Peyer's patch (tissue), 4 donors: ENCODE data around the gene RNF149. TPM values are rescaled to one million over a fixed set of nuclear protein-coding genes. Genes with fewer than 3 reads are reported as not detected.
A peak's percentile ranks its signal among the peaks of the same experiment; 100 is the strongest.

Experiments used
- DNase-seq, 3 donors: peaks; one replicate each; pipeline ENCODE4 v3.0.0-alpha.2; 2017 to 2019
- H3K27ac ChIP-seq, 4 donors: fragments of 200-600 bp; sonication (generic); one replicate each; pipeline ENCODE4 v1.5.1; 2016 to 2019
- H3K27me3 ChIP-seq, 2 donors: fragments of 200-600 bp; sonication (generic); one replicate each; pipeline ENCODE4 v1.5.1; 2019
- H3K36me3 ChIP-seq, 3 donors: fragments of 200-600 bp; sonication (generic); one replicate each; pipeline ENCODE4 v1.5.1; 2016 to 2019
- H3K4me1 ChIP-seq, 4 donors: fragments of 200-600 bp; sonication (generic); one replicate each; pipeline ENCODE4 v1.5.1; 2016 to 2019
- H3K4me3 ChIP-seq, 4 donors: fragments of 200-600 bp; sonication (generic); 1 replicate in 3 of 4; 2 replicates in 1 of 4; pipeline ENCODE4 v1.5.1; 2016 to 2019; ENCODE audit warnings: mild to moderate bottlenecking in 1 of 4
- H3K9me3 ChIP-seq, 4 donors: fragments of 200-600 bp; sonication (generic); one replicate each; pipeline ENCODE4 v1.5.1; 2016 to 2019; ENCODE audit warnings: mild to moderate bottlenecking in 1 of 4
- POLR2A ChIP-seq, 2 donors: fragments of 450-650 bp; IDR thresholded peaks; one replicate each; pipeline ENCODE4 v1.5.1; 2017; ENCODE audit warnings: antibody characterized with exemption in 2 of 2, mild to moderate bottlenecking in 2 of 2, moderate library complexity in 2 of 2
- total RNA-seq, 4 donors: library from RNA; depleted of rRNA; stranded (reverse); fragments of >200 nt; gene quantifications; one replicate each; pipeline ENCODE4 v1.1.0, GENCODE V29; 2016
- TF ChIP-seq, protein P1 (sequence below), 6 experiments: fragments of 450-650 bp in 4 of 6; fragments of 200-600 bp in 2 of 6; sonication (generic) in 1 of 6; IDR thresholded peaks; one replicate each; pipeline ENCODE4 v1.5.1; 2017 to 2019; ENCODE audit warnings: antibody characterized with exemption in 6 of 6, mild to moderate bottlenecking in 3 of 6, moderate library complexity in 1 of 6

Gene RNF149, protein sequence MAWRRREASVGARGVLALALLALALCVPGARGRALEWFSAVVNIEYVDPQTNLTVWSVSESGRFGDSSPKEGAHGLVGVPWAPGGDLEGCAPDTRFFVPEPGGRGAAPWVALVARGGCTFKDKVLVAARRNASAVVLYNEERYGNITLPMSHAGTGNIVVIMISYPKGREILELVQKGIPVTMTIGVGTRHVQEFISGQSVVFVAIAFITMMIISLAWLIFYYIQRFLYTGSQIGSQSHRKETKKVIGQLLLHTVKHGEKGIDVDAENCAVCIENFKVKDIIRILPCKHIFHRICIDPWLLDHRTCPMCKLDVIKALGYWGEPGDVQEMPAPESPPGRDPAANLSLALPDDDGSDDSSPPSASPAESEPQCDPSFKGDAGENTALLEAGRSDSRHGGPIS
- total RNA-seq: 10 to 100 TPM; 61.1 to 86.2 (median 70.5) TPM

DNA sequence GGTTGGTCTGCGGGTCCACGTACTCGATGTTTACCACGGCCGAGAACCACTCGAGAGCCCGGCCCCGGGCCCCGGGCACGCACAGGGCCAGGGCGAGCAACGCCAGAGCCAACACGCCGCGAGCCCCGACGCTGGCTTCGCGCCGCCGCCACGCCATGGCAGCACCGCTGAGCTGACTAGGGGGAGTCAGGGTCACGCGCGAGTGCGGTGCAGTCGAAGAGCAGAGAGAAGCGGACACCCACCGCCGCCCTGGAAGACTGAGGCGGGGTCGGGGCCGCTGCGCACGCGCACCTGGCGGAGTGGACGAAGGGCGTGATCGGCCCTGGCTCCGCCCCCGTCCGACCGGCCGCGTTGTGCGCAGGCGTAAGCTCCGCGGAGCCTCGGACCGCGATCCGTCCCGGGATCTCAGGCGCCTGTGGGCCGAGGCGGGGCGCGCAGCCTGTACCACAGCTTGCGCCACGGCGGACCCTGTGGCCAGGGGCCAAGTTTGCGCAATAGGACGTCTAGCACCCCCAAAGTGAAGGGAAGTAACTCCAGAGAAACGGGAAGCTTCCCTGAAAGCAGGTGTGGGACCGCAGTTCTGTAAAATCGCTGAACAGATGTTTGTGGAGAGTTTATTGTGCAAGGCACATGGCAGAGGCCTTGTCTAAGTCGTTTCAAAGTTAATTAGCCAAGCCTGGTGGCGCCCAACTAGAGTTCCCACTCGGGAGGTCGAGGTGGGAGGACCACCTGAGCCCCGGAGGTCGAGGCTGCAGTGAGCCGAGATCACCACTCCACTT, at the start of gene RNF149:
TSS of gene RNF149 (minus strand) at position 270 of the 779 bp plus-strand sequence. CDS start at position 157, 113 bp downstream.
- H3K4me1 ChIP-seq: peaks cover 0 to 42% (median 4%) of the 10 kb centered on the region in 4 donors

DNA sequence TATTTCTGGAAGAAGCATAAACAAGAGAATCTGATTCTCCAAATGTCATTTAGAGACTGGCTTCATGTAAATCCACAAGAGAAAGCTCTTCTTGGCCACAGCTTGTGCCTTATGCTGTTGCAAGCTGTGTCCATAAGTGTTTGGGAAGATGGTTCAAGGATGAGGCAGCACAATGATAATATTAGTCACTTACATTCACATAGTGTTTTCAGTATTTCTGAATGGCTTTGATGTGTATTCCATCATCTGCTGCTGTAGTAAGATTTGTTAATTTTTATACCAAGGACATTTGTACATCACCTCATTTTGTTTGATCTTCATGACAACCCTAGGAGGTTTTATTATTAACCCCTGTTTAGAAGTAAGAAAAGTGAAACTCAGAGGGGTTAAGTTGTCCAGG, 48.9 kb upstream of the RNF149 start:
- no peak for TF ChIP-seq POLR2A (IDR thresholded peaks at IDR 0.05)
- TF ChIP-seq, protein P1, sequence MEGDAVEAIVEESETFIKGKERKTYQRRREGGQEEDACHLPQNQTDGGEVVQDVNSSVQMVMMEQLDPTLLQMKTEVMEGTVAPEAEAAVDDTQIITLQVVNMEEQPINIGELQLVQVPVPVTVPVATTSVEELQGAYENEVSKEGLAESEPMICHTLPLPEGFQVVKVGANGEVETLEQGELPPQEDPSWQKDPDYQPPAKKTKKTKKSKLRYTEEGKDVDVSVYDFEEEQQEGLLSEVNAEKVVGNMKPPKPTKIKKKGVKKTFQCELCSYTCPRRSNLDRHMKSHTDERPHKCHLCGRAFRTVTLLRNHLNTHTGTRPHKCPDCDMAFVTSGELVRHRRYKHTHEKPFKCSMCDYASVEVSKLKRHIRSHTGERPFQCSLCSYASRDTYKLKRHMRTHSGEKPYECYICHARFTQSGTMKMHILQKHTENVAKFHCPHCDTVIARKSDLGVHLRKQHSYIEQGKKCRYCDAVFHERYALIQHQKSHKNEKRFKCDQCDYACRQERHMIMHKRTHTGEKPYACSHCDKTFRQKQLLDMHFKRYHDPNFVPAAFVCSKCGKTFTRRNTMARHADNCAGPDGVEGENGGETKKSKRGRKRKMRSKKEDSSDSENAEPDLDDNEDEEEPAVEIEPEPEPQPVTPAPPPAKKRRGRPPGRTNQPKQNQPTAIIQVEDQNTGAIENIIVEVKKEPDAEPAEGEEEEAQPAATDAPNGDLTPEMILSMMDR (IDR thresholded peaks at IDR 0.05): no peak
- Histone ChIP-seq H3K27me3 (no peaks in the 10 kb centered on the region), H3K4me1 (peaks cover 0 to 4% (median 0%) of the 10 kb centered on the region in 4 donors), H3K36me3 (no peaks in the 10 kb centered on the region), H3K4me3 (no peak overlapping the region), H3K27ac (no peak overlapping the region), H3K9me3 (no peaks in the 10 kb centered on the region)
- DNase-seq: no peak

More for the DNA sequence above, at the start of gene RNF149:
- Histone ChIP-seq H3K9me3 (no peaks in the 10 kb centered on the region), H3K4me3 (peak within 1 kb of the TSS; percentile 90 to 95 (median 94)), H3K27ac (peak within 1 kb of the TSS; percentile 92 to 97 (median 92)), H3K27me3 (no peaks in the 10 kb centered on the region), H3K36me3 (no peaks in the 10 kb centered on the region)
- TF ChIP-seq, protein P1 (IDR thresholded peaks at IDR 0.05): peak in 3 of 6 experiments; percentile 32 to 44 (median 44)
- TF ChIP-seq POLR2A (IDR thresholded peaks at IDR 0.05): peak; percentile 88 to 96
- peak; percentile 91 to 97 (median 96) for DNase-seq

DNA sequence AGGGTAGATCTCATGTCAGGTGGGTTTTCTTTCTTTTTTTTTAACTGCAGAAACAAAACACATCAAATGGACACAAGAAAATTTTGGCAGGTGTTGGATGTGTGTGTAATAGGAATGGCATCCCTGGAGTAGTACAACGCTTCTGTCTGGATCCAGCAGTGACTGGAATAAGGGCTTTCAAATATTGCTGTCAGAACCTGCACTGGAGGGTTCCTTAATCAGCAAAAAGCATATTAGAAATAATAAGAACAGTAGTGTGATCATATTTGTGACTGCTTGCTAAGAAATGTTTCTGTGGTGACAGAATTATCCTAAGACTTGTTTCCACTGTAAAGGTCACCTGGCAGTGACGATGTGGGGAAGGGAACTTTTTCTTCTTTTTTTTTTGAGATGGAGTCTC, 48.0 kb upstream of the RNF149 start:
- TF ChIP-seq, protein P1 (IDR thresholded peaks at IDR 0.05): no peak
- no peak for TF ChIP-seq POLR2A (IDR thresholded peaks at IDR 0.05)
- Histone ChIP-seq H3K27ac (no peak overlapping the region), H3K9me3 (no peaks in the 10 kb centered on the region), H3K36me3 (no peaks in the 10 kb centered on the region), H3K27me3 (no peaks in the 10 kb centered on the region), H3K4me1 (peaks cover 0 to 4% (median 0%) of the 10 kb centered on the region in 4 donors), H3K4me3 (no peak overlapping the region)
- DNase-seq: no peak

DNA sequence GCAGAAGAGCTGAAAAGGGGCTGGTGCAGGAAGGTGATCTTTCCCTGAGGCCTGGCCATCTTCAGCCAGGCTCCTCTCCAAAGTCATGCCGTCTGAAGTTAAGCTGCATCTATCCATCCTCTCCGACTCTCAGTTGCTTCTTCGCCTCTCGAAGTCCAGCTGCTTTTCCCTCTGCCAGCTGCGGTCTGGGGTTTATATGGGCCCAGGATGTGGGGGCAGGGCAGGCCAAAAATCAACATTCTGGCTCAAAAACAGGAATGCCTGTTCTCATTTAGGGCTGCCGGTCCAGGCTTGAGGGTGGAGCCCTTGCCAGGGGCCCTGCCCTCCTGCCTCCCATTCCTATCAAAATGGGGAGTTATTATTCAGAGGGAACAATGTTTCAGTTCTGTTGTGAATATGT, 47.6 kb upstream of the RNF149 start:
- Histone ChIP-seq H3K27me3 (no peaks in the 10 kb centered on the region), H3K4me1 (no peaks in the 10 kb centered on the region), H3K9me3 (no peaks in the 10 kb centered on the region), H3K27ac (no peak overlapping the region), H3K4me3 (no peak overlapping the region), H3K36me3 (no peaks in the 10 kb centered on the region)
- DNase-seq: no peak
- TF ChIP-seq, protein P1 (IDR thresholded peaks at IDR 0.05): no peak
- TF ChIP-seq POLR2A (IDR thresholded peaks at IDR 0.05): no peak

DNA sequence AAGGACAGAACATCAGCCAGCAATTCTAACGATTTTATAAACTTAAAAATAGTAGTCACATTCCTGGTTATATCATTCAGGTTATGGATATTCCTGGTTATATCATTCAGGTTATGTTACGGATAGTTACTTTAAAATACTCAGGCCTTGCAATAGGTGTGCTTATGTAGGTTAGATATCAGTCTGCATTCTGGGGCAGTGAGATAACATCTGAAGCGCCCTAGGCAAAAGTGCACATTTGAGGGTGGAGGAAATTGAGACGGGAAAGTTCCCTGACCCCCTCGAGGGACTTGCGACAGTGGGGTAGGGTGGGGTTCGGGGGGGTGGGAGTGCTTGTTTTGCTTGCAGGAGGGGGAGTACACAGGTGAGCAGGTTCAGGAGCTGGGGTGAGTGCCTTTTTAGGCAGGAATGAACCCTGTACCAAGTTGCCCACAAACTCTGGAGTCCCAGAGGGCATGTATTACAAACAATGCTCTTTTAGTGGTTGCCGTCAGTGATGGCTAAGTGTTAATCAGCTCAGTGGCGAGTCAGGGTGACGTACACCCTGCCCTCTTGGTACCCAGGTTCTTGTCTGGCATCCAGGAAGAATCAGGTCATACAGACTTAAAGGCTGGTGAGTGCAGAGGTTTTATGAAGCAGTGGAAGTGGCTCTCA, 47.0 kb upstream of the RNF149 start:
- no peak for DNase-seq
- Histone ChIP-seq H3K9me3 (no peaks in the 10 kb centered on the region), H3K4me1 (no peaks in the 10 kb centered on the region), H3K27ac (no peak overlapping the region), H3K36me3 (no peaks in the 10 kb centered on the region), H3K4me3 (no peak overlapping the region), H3K27me3 (no peaks in the 10 kb centered on the region)
- TF ChIP-seq, protein P1 (IDR thresholded peaks at IDR 0.05): no peak
- TF ChIP-seq POLR2A (IDR thresholded peaks at IDR 0.05): no peak
